GM23248 (cell line): ENCODE data around the gene SLC17A2. TPM values are rescaled to one million over a fixed set of nuclear protein-coding genes. Genes with fewer than 3 reads are reported as not detected.

Experiments used
- DNase-seq: peaks from one replicate; pipeline ENCODE4 v3.0.0-alpha.2; 2015
- H2AFZ ChIP-seq: fragments of 200-600 bp; sonication (generic); 2 replicates; pipeline ENCODE4 v1.6.1; 2016; ENCODE audit warnings: antibody characterized with exemption
- H3F3A ChIP-seq: fragments of 200-600 bp; sonication (generic); 2 replicates; pipeline ENCODE4 v1.6.1; 2016; ENCODE audit warnings: mild to moderate bottlenecking, antibody characterized with exemption, mixed run types; ENCODE audit not compliant: insufficient read depth
- H3K27ac ChIP-seq: fragments of 200-600 bp; sonication (generic); 2 replicates; pipeline ENCODE4 v1.5.1; 2016; ENCODE audit warnings: mild to moderate bottlenecking
- H3K27me3 ChIP-seq: fragments of 200-600 bp; sonication (generic); replicated peaks from 2 replicates; pipeline ENCODE4 v1.6.1; 2016; ENCODE audit warnings: mild to moderate bottlenecking; ENCODE audit not compliant: insufficient read depth
- H3K36me3 ChIP-seq: fragments of 200-600 bp; sonication (generic); 2 replicates; pipeline ENCODE4 v1.6.1; 2016; ENCODE audit warnings: low read depth, mild to moderate bottlenecking
- H3K4me1 ChIP-seq: fragments of 200-600 bp; sonication (generic); 2 replicates; pipeline ENCODE4 v1.6.1; 2016; ENCODE audit warnings: mild to moderate bottlenecking; ENCODE audit not compliant: insufficient read depth
- H3K4me2 ChIP-seq: fragments of 200-600 bp; sonication (generic); one replicate; pipeline ENCODE4 v1.6.1; 2016; ENCODE audit warnings: mild to moderate bottlenecking; ENCODE audit not compliant: unreplicated experiment
- H3K4me3 ChIP-seq: fragments of 200-600 bp; sonication (generic); 2 replicates; pipeline ENCODE4 v1.5.1; 2016; ENCODE audit warnings: mild to moderate bottlenecking
- H3K79me2 ChIP-seq: fragments of 200-600 bp; sonication (generic); 2 replicates; pipeline ENCODE4 v1.6.1; 2016; ENCODE audit warnings: mild to moderate bottlenecking; ENCODE audit not compliant: insufficient read depth
- H3K9ac ChIP-seq: fragments of 200-600 bp; sonication (generic); 2 replicates; pipeline ENCODE4 v1.6.1; 2016; ENCODE audit warnings: mild to moderate bottlenecking
- H3K9me2 ChIP-seq: fragments of 200-600 bp; sonication (generic); 2 replicates; pipeline ENCODE4 v1.6.1; 2016; ENCODE audit warnings: mixed run types, mild to moderate bottlenecking, moderate library complexity; ENCODE audit not compliant: insufficient read depth
- H3K9me3 ChIP-seq: fragments of 200-600 bp; sonication (generic); one replicate; pipeline ENCODE4 v1.6.1; 2017; ENCODE audit warnings: low read depth
- H4K20me1 ChIP-seq: fragments of 200-600 bp; sonication (generic); 2 replicates; pipeline ENCODE4 v1.6.0; 2016; ENCODE audit not compliant: insufficient read depth
- EZH2 ChIP-seq: fragments of 200-600 bp; sonication (generic); IDR thresholded peaks from 2 replicates; pipeline ENCODE4 v1.6.1; 2018; ENCODE audit warnings: antibody characterized with exemption, mild to moderate bottlenecking; ENCODE audit not compliant: insufficient read depth, poor library complexity, severe bottlenecking
- EZH2phosphoT487 ChIP-seq: fragments of 200-600 bp; sonication (generic); IDR thresholded peaks from 2 replicates; pipeline ENCODE4 v1.6.1; 2018; ENCODE audit warnings: antibody characterized with exemption, moderate library complexity, mild to moderate bottlenecking, low read depth; ENCODE audit not compliant: insufficient read depth
- WGBS, 2 experiments: methylation state at CpG; one replicate each; pipeline ENCODE4 v1.1.6; 2015 to 2017; ENCODE audit warnings: low lambda C conversion rate in 2 of 2, low coverage in 1 of 2; ENCODE audit errors: missing lambda C conversion rate in 2 of 2; 5-methylcytosine and 5-hydroxymethylcytosine counted together
- in situ Hi-C: fragments of 300-500 bp; cut with MboI; formaldehyde crosslinking; loops from 2 replicates; pipeline ENCODE4 v1.15.0; 2020
- polyA plus RNA-seq: library from polyadenylated mRNA; unstranded; fragments of >200 nt; fragmentation: Nextera tagmentation; extraction: Ambion mirVana; gene quantifications from 2 replicates; pipeline ENCODE4 v1.2.1, GENCODE V29; 2016
- total RNA-seq: library from RNA; depleted of rRNA; stranded (reverse); fragments of >200 nt; shearing (Covaris generic); gene quantifications from 2 replicates; pipeline ENCODE4 v1.2.3, GENCODE V29; 2014

SLC17A2 gene
- total and polyA plus RNA-seq, 2 experiments from 2014 or later, result not detected

DNA sequence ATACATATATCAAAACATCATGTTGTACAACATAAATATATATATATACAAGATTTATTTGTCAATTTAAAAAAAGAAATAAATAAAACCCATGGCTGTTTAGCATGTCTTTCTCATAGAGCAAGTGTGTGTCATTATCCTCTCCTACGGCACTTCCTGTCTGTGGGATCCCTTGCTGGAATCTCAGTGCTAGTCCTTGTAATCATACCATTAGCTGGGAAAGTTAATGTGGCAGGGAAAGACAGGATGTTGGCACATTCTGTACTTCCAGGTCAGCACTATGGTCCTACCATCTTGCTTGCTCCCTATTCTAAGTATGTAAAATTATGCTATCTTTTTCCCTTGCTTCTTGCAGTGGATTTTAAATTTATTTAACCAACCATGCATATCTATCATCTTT, 47.0 kb downstream of the SLC17A2 start:
- Histone ChIP-seq H3K9me2 (no peaks in the 10 kb centered on the region), H3K9me3 (no peaks in the 10 kb centered on the region), H3K9ac (no peak overlapping the region), H3K79me2 (no peaks in the 10 kb centered on the region), H3K36me3 (no peaks in the 10 kb centered on the region), H4K20me1 (no peaks in the 10 kb centered on the region), H2AFZ (no peak overlapping the region), H3K4me3 (no peak overlapping the region), H3K4me2 (peak overlapping the region; percentile 6), H3K27ac (peak overlapping the region; percentile 28; the same call in 1 of the 2 replicates), H3K27me3 (no peaks in the 10 kb centered on the region), H3F3A (no peaks in the 10 kb centered on the region), H3K4me1 (0 out of 2 replicates have a peak, but pooled peaks cover 12% of the 10 kb centered on the region)
- in situ Hi-C loops, result no loop called here
- 84 to 89% methylated on average over 1 of the region's 1 CpG for WGBS, 2 experiments
- TF ChIP-seq EZH2, result no peak
- no peak for TF ChIP-seq EZH2phosphoT487
- DNase-seq, result peak; percentile 22

DNA sequence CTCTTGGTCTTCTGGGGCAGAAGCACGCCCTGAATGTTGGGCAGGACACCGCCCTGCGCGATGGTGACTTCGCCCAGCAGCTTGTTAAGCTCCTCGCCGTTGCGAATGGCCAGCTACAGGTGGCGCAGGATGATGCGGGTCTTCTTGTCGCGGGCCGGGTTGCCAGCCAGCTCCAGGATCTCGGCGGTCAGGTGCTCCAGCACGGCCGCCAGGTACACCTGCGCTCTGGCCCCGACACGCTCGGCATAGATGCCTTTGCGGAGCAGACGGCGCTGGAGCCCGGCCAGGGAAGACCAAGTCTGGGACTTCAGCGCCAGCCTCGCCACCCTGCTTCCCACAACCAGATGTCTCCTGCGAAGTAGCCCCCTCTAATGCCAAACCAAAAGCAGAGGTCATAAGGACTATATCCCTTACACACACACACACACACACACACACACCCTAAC, 48.4 kb downstream of the SLC17A2 start:
- Histone ChIP-seq H2AFZ (0 out of 2 replicates have a peak overlapping the region, but pooled peaks have one; percentile 21), H4K20me1 (no peaks in the 10 kb centered on the region), H3K27ac (no peak overlapping the region), H3K4me3 (no peak overlapping the region), H3K27me3 (no peaks in the 10 kb centered on the region), H3F3A (no peaks in the 10 kb centered on the region), H3K4me1 (0 out of 2 replicates have a peak, but pooled peaks cover 12% of the 10 kb centered on the region), H3K9ac (no peak overlapping the region), H3K36me3 (no peaks in the 10 kb centered on the region), H3K9me2 (no peaks in the 10 kb centered on the region), H3K79me2 (no peaks in the 10 kb centered on the region), H3K4me2 (no peak overlapping the region), H3K9me3 (no peaks in the 10 kb centered on the region)
- TF ChIP-seq EZH2 (no peak), EZH2phosphoT487 (no peak)
- in situ Hi-C loops, result no loop called here
- no peak for DNase-seq
- WGBS, 2 experiments, result 20 to 24% methylated on average over 28 of the region's 28 CpGs

DNA sequence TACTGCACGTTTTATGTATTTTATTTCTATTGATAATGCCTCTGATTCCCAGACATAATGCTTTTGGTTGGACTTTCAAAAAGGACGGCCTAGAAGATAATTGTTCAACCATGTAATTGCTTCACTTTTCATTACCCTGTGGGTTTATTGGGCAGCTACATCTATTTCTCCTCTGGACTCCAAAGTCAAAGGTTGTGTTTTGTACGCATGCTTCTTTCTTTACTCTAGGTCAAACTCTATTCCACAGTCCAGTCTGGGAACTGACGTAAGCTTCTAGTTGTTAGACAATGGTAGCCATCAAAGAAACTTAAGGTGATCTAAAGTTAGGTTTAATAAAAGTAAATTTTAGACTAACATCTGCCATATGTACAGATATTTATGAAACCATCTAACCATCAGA, 49.9 kb downstream of the SLC17A2 start:
- no peaks in the 10 kb centered on the region for H3K9me2 ChIP-seq
- H3K4me3 ChIP-seq, result no peak overlapping the region
- H3K27me3 ChIP-seq, result no peaks in the 10 kb centered on the region
- H3K9ac ChIP-seq, result no peak overlapping the region
- no peaks in the 10 kb centered on the region for H3K36me3 ChIP-seq
- H3K4me1 ChIP-seq, result 0 out of 2 replicates have a peak, but pooled peaks cover 12% of the 10 kb centered on the region
- DNase-seq, result no peak
- H3K79me2 ChIP-seq, result no peaks in the 10 kb centered on the region
- no peaks in the 10 kb centered on the region for H4K20me1 ChIP-seq
- no peaks in the 10 kb centered on the region for H3F3A ChIP-seq
- no peak overlapping the region for H2AFZ ChIP-seq
- no peak for TF ChIP-seq EZH2phosphoT487
- no peak for TF ChIP-seq EZH2
- H3K4me2 ChIP-seq, result no peak overlapping the region
- in situ Hi-C loops, result no loop called here
- no peak overlapping the region for H3K27ac ChIP-seq
- WGBS, 2 experiments, result 63% methylated on average over 4 of the region's 4 CpGs
- H3K9me3 ChIP-seq, result no peaks in the 10 kb centered on the region

DNA sequence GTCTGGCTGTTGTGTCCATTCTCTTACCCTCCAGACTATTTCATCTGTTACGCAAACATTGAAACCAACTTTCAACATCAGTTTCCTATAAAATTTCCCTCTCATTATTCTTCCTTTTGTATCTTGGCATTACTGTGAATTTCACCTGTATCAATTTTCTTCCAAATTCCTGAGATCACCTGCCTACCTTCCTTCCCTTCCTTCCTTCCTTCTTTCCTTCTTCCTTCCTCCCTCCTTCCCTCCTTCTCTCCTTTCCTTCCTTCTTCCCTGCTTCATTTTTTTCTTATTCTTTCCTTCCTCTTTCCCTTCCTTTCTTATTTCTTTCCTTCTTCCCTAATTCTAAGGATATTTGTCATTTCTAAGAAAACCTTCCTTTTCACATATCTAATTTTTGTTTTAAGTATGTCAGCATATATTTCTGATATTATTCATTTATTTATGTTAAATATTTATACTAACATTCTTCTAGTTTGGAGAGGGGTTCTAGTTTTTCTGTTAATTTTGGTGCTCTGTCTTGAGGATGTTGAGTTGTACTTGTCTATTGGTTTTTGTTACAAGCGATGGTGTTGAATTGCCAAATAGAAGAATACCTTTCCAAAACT, 51.7 kb downstream of the SLC17A2 start:
- 85 to 90% methylated on average over 2 of the region's 2 CpGs for WGBS, 2 experiments
- Histone ChIP-seq H3K4me3 (no peak overlapping the region), H3K4me2 (no peak overlapping the region), H3K27me3 (no peaks in the 10 kb centered on the region; the same call in 1 of the 2 replicates), H3K36me3 (no peaks in the 10 kb centered on the region), H3K9me2 (no peaks in the 10 kb centered on the region), H2AFZ (no peak overlapping the region), H3K9ac (no peak overlapping the region), H3F3A (no peaks in the 10 kb centered on the region), H4K20me1 (no peaks in the 10 kb centered on the region), H3K9me3 (no peaks in the 10 kb centered on the region), H3K79me2 (no peaks in the 10 kb centered on the region), H3K4me1 (0 out of 2 replicates have a peak, but pooled peaks cover 5% of the 10 kb centered on the region), H3K27ac (no peak overlapping the region)
- TF ChIP-seq EZH2phosphoT487, result no peak
- no peak for TF ChIP-seq EZH2
- no peak for DNase-seq
- in situ Hi-C loops, result no loop called here
